K562 treated with DMSO at 1 percent for 48 hours (cell line): ENCODE measurements around the gene GLA. TPM values are rescaled to one million over a fixed set of nuclear protein-coding genes. Genes with fewer than 3 reads are reported as not detected.

Experiments
- total RNA-seq: library from RNA; unstranded; fragments of 300-600 nt; gene quantifications from 2 replicates; pipeline ENCODE4 v1.2.3, GENCODE V29; 2022; ENCODE audit warnings: low replicate concordance; ENCODE audit errors: extremely low read depth

Gene GLA
- total RNA-seq: not detected in 2 replicates

GRCh38 chrX:101407748-101408531 lies at the start of gene GLA, which contains the start of gene HNRNPH2:
Gene GLA, minus strand, starts transcription at chrX:101407925. Its CDS starts 22 bp downstream, at chrX:101407903.
Gene HNRNPH2, plus strand, starts transcription at chrX:101408222. Its CDS starts 3,767 bp downstream, at chrX:101411989.

GRCh38 chrX:101390664-101391525 lies 16.8 kb downstream of the GLA start, which contains the start of gene RPL36A:
Gene RPL36A, plus strand, starts transcription at chrX:101391011. Its CDS starts 33 bp downstream, at chrX:101391044.

GRCh38 chrX:101385795-101386541 lies 21.8 kb downstream of the GLA start, which contains the start of gene BTK:
Gene BTK, minus strand, starts transcription at chrX:101386191. Its CDS starts 10,907 bp downstream, at chrX:101375284.

GRCh38 chrX:101348452-101349192 lies 59.1 kb downstream of the GLA start, which contains the start of gene TIMM8A:
Gene TIMM8A, minus strand, starts transcription at chrX:101348742. Its CDS starts 78 bp downstream, at chrX:101348664.

Other genes starting within 250 kb of the GLA start
- gene DRP2, start 188.1 kb downstream of the GLA start, total RNA-seq: not detected in 2 replicates
- not detected in 2 replicates for gene TAF7L, start 116.6 kb downstream of the GLA start, total RNA-seq
- not detected in 2 replicates for gene TIMM8A, start 59.2 kb downstream of the GLA start, total RNA-seq
- not detected in 2 replicates for gene BTK, start 21.7 kb downstream of the GLA start, total RNA-seq
- gene RPL36A, start 16.9 kb downstream of the GLA start, total RNA-seq: 6,008 TPM in 1 of 2 replicates, not detected in the other
- gene HNRNPH2, start 297 bp upstream of the GLA start, total RNA-seq: not detected in 2 replicates
- not detected in 2 replicates for gene ARMCX4, start 77.5 kb upstream of the GLA start, total RNA-seq
- gene ARMCX1, start 142.6 kb upstream of the GLA start, total RNA-seq: not detected in 2 replicates
- gene ARMCX6, start 210.1 kb upstream of the GLA start, total RNA-seq: not detected in 2 replicates
- not detected in 2 replicates for gene ARMCX3, start 215.2 kb upstream of the GLA start, total RNA-seq